C4-2B (cell line): ENCODE data around the gene ATXN2L.
"Not testable (repeated sequence)": the region's sequence is repeated elsewhere in the genome, so short reads cannot be mapped to it uniquely, and the experiment has no call there.

Experiments used
- ZFX ChIP-seq: fragments of 450-650 bp; IDR thresholded peaks from 2 replicates; pipeline ENCODE4 v1.6.1; 2017
- TF ChIP-seq, protein P1 (sequence below): fragments of 450-650 bp; conservative IDR thresholded peaks from 2 replicates; pipeline ENCODE4 v1.5.1; 2017; ENCODE audit warnings: mild to moderate bottlenecking

DNA sequence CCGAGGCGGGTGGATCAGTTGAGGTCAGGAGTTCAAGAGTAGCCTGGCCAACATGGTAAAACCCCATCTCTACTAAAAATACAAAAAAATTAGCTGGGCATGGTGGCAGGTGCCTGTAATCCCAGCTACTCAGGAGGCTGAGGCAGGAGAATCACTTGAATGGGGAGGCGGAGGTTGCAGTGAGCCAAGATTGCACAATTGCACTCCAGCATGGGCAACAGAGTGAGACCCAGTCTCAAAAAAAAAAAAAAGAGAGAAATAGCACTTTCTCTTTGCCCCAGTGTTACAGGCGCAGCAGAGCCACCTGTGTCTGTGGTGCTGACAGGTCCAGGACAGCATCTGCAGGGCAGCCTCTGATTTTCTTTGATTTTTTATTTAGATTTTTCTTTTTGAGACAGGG lies 58.8 kb downstream of the ATXN2L start:
- TF ChIP-seq, protein P1, sequence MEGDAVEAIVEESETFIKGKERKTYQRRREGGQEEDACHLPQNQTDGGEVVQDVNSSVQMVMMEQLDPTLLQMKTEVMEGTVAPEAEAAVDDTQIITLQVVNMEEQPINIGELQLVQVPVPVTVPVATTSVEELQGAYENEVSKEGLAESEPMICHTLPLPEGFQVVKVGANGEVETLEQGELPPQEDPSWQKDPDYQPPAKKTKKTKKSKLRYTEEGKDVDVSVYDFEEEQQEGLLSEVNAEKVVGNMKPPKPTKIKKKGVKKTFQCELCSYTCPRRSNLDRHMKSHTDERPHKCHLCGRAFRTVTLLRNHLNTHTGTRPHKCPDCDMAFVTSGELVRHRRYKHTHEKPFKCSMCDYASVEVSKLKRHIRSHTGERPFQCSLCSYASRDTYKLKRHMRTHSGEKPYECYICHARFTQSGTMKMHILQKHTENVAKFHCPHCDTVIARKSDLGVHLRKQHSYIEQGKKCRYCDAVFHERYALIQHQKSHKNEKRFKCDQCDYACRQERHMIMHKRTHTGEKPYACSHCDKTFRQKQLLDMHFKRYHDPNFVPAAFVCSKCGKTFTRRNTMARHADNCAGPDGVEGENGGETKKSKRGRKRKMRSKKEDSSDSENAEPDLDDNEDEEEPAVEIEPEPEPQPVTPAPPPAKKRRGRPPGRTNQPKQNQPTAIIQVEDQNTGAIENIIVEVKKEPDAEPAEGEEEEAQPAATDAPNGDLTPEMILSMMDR, result not testable (repeated sequence)
- TF ChIP-seq ZFX, result not testable (repeated sequence)
